ENCODE data around the gene DPF3.

DPF3 gene

GRCh38 chr14:72792051-72792788 lies 101.7 kb downstream of the DPF3 start:
- no peak for DNase-seq

GRCh38 chr14:72790887-72791566 lies 102.9 kb downstream of the DPF3 start:
- DNase-seq = no peak

GRCh38 chr14:72788972-72789728 lies 104.8 kb downstream of the DPF3 start:
- DNase-seq = no peak

- DNase-seq = no peak
These were observed 105.6 kb downstream of the DPF3 start for GRCh38 chr14:72788255-72788654.

- no peak for DNase-seq
These were observed 106.1 kb downstream of the DPF3 start for GRCh38 chr14:72787841-72788240.

GRCh38 chr14:72786378-72787350 lies 107.2 kb downstream of the DPF3 start:
- no peak for DNase-seq

- DNase-seq = no peak
These were observed 110.2 kb downstream of the DPF3 start for GRCh38 chr14:72783741-72784140.

- no peak for DNase-seq
These were observed 111.1 kb downstream of the DPF3 start for GRCh38 chr14:72782817-72783216.

GRCh38 chr14:72781561-72782508 lies 112.1 kb downstream of the DPF3 start:
- DNase-seq = no peak

- DNase-seq = no peak
These were observed 113.2 kb downstream of the DPF3 start for GRCh38 chr14:72780751-72781150.

GRCh38 chr14:72779679-72780078 lies 114.2 kb downstream of the DPF3 start:
- DNase-seq = no peak

GRCh38 chr14:72777636-72778035 lies 116.3 kb downstream of the DPF3 start:
- no peak for DNase-seq

- DNase-seq = no peak
These were observed 117.1 kb downstream of the DPF3 start for GRCh38 chr14:72776701-72777261.

- DNase-seq = no peak
These were observed 117.9 kb downstream of the DPF3 start for GRCh38 chr14:72775923-72776554.

- DNase-seq = no peak
These were observed 118.8 kb downstream of the DPF3 start for GRCh38 chr14:72774894-72775620.

GRCh38 chr14:72774141-72774540 lies 119.8 kb downstream of the DPF3 start:
- no peak for DNase-seq

GRCh38 chr14:72771561-72771960 lies 122.3 kb downstream of the DPF3 start:
- no peak for DNase-seq

- DNase-seq = no peak
These were observed 127.6 kb downstream of the DPF3 start for GRCh38 chr14:72766296-72766695.

- no peak for DNase-seq
These were observed 130.0 kb downstream of the DPF3 start for GRCh38 chr14:72763892-72764291.

- no peak for DNase-seq
These were observed 134.2 kb downstream of the DPF3 start for GRCh38 chr14:72759670-72760069.

All from right forelimb (tissue), 1 donor.